Spleen (tissue), 11 donors: Measurements from ENCODE around the gene FADS6. TPM values are rescaled to one million over a fixed set of nuclear protein-coding genes. Genes with fewer than 3 reads are reported as not detected.

Source experiments
- DNase-seq: peaks from one replicate; pipeline ENCODE4 v3.0.0-alpha.2; 2020
- H3K27ac ChIP-seq, 8 donors: fragments of 200-600 bp; sonication (generic) in 7 of 8; 1 replicate in 4 of 8; 2 replicates in 4 of 8; pipeline versions ENCODE4 v1.5.0 to v1.8.0; 2016 to 2021; ENCODE audit warnings: inconsistent platforms in 4 of 8, mild to moderate bottlenecking in 4 of 8, moderate library complexity in 1 of 8
- H3K27me3 ChIP-seq, 7 donors: fragments of 200-600 bp; sonication (generic) in 6 of 7; replicated peaks in 1 of 7; 1 replicate in 4 of 7; 2 replicates in 3 of 7; pipeline versions ENCODE4 v1.5.0 to v1.8.0; 2016 to 2021; ENCODE audit warnings: inconsistent platforms in 3 of 7, mild to moderate bottlenecking in 1 of 7
- H3K36me3 ChIP-seq, 6 donors: fragments of 200-600 bp; sonication (generic) in 5 of 6; 1 replicate in 4 of 6; 2 replicates in 2 of 6; pipeline versions ENCODE4 v1.5.0 to v1.8.0; 2016 to 2021; ENCODE audit warnings: inconsistent platforms in 2 of 6
- H3K4me1 ChIP-seq, 6 donors: fragments of 200-600 bp; sonication (generic) in 5 of 6; 1 replicate in 3 of 6; 2 replicates in 3 of 6; pipeline versions ENCODE4 v1.5.0 to v1.8.0; 2016 to 2021; ENCODE audit warnings: inconsistent platforms in 3 of 6
- H3K4me3 ChIP-seq, 8 donors: fragments of 200-600 bp; sonication (generic) in 7 of 8; 1 replicate in 4 of 8; 2 replicates in 4 of 8; pipeline versions ENCODE4 v1.5.0 to v1.8.0; 2016 to 2021; ENCODE audit warnings: inconsistent platforms in 4 of 8, mild to moderate bottlenecking in 4 of 8, moderate library complexity in 2 of 8
- H3K9me3 ChIP-seq, 8 donors: fragments of 200-600 bp; sonication (generic) in 7 of 8; 1 replicate in 4 of 8; 2 replicates in 4 of 8; pipeline versions ENCODE4 v1.5.0 to v1.8.0; 2016 to 2021; ENCODE audit warnings: inconsistent platforms in 4 of 8
- CTCF ChIP-seq, 11 experiments: fragments of 200-600 bp in 7 of 11; fragments of 450-650 bp in 4 of 11; sonication (generic) in 4 of 11; IDR thresholded peaks in 8 of 11; conservative IDR thresholded peaks in 3 of 11; 1 replicate in 7 of 11; 2 replicates in 4 of 11; pipeline versions ENCODE4 v1.4.0 to v1.8.0; 2016 to 2021; ENCODE audit warnings: antibody characterized with exemption in 11 of 11, inconsistent platforms in 4 of 11, mild to moderate bottlenecking in 1 of 11
- POLR2A ChIP-seq, 3 donors: fragments of 450-650 bp; IDR thresholded peaks; one replicate each; pipeline ENCODE4 v1.5.1; 2017; ENCODE audit warnings: antibody characterized with exemption in 3 of 3, mild to moderate bottlenecking in 1 of 3
- POLR2AphosphoS5 ChIP-seq, 3 donors: sonication (generic); formaldehyde crosslinking; IDR thresholded peaks; one replicate each; pipeline ENCODE4 v1.5.1; 2017; ENCODE audit warnings: antibody characterized with exemption in 3 of 3
- WGBS, 5 donors: extraction: QIAGEN DNeasy Blood & Tissue Kit in 3 of 5; methylation state at CpG; one replicate each; pipeline versions ENCODE4 v1.1.5 to v1.1.7; 2013 to 2018; 5-methylcytosine and 5-hydroxymethylcytosine counted together
- intact Hi-C: fragments of 100-400 bp; cut with DNase I; formaldehyde crosslinking; loops from one replicate; pipeline ENCODE4 v1.15.0; 2023; ENCODE audit warnings: low total_unique reads
- polyA plus RNA-seq, 3 donors: library from polyadenylated mRNA; stranded (reverse); fragments of 200-250 nt; gene quantifications; one replicate each; pipeline ENCODE4 v1.2.1, GENCODE V29; 2013
- total RNA-seq, 7 donors: library from RNA; depleted of rRNA in 3 of 7; stranded (reverse); fragments of >200 nt in 3 of 7; fragmentation: NEBNext Ultra II Directional in 4 of 7; extraction: Animal tissue kit (Norgen Biotek cat#: 25700) in 4 of 7; gene quantifications; one replicate each; pipeline versions ENCODE4 v1.1.0 to v1.2.1, GENCODE V29; 2016 to 2021
- donor health status: healthy with polysubstance abuse.
- donor health status: DM: no; HTN: no; CAD: no; lungs with moderate emphysema.
- donor health status: DM: no; HTN: no; CAD: no.
- donor health status: Bipolar disorder and iron deficiency.
- donor health status: healthy.
- donor health status: DM: no; HTN: no; CAD: no.
- donor health status: DM: yes; HTN: yes; CAD: no.

FADS6 gene
- total and polyA plus RNA-seq, 10 donors, result 0.13 to 8.8 (median 3.3) TPM

- intact Hi-C loops, result no loop called here
- no peak for TF ChIP-seq POLR2A (IDR thresholded peaks at IDR 0.05)
- no peak for TF ChIP-seq POLR2AphosphoS5 (IDR thresholded peaks at IDR 0.05)
- peaks cover 5 to 99% (median 63%) of the 10 kb centered on the region in 7 donors for H3K27me3 ChIP-seq
- no peak overlapping the region for H3K4me3 ChIP-seq
- no peak overlapping the region for H3K27ac ChIP-seq
- no peaks in the 10 kb centered on the region for H3K36me3 ChIP-seq
- 68 to 78% (median 69%) methylated on average over 4 of the region's 4 CpGs for WGBS, 5 donors
- H3K9me3 ChIP-seq, result no peaks in the 10 kb centered on the region
- no peak for DNase-seq
- peaks cover 19 to 40% (median 34%) of the 10 kb centered on the region in 6 donors for H3K4me1 ChIP-seq
These were observed 36.2 kb downstream of the FADS6 start for GRCh38 chr17:74857191-74857590.

GRCh38 chr17:74856112-74856511, 37.3 kb downstream of the FADS6 start:
- Histone ChIP-seq H3K4me3 (no peak overlapping the region), H3K9me3 (no peaks in the 10 kb centered on the region), H3K27ac (no peak overlapping the region), H3K4me1 (peaks cover 12 to 37% (median 29%) of the 10 kb centered on the region in 6 donors), H3K27me3 (peaks cover 4 to 99% (median 65%) of the 10 kb centered on the region in 7 donors), H3K36me3 (no peaks in the 10 kb centered on the region)
- WGBS, 5 donors, result 81 to 89% (median 86%) methylated on average over 7 of the region's 7 CpGs
- DNase-seq, result no peak
- TF ChIP-seq POLR2A (IDR thresholded peaks at IDR 0.05), result no peak
- no peak for TF ChIP-seq POLR2AphosphoS5 (IDR thresholded peaks at IDR 0.05)
- no peak for TF ChIP-seq CTCF (IDR thresholded peaks at IDR 0.05 in 8 of 11, conservative IDR thresholded peaks at IDR 0.05 in 3 of 11)
- intact Hi-C loops, result no loop called here

GRCh38 chr17:74855323-74855722, 38.1 kb downstream of the FADS6 start:
- intact Hi-C loops, result no loop called here
- no peak overlapping the region for H3K27ac ChIP-seq

GRCh38 chr17:74854792-74855191, 38.6 kb downstream of the FADS6 start:
- H3K27ac ChIP-seq, result no peak overlapping the region
- peaks cover 0 to 24% (median 16%) of the 10 kb centered on the region in 6 donors for H3K4me1 ChIP-seq
- no peak for TF ChIP-seq POLR2A (IDR thresholded peaks at IDR 0.05)
- TF ChIP-seq POLR2AphosphoS5 (IDR thresholded peaks at IDR 0.05), result peak in 1 of 3 donors; percentile 9
- no peaks in the 10 kb centered on the region for H3K36me3 ChIP-seq
- 87 to 92% (median 91%) methylated on average over 9 to 17 of the region's 17 CpGs for WGBS, 5 donors
- no peak for DNase-seq
- no peaks in the 10 kb centered on the region for H3K9me3 ChIP-seq
- H3K27me3 ChIP-seq, result peaks cover 0 to 99% (median 62%) of the 10 kb centered on the region in 7 donors
- no peak overlapping the region for H3K4me3 ChIP-seq
- intact Hi-C loops, result no loop called here

More at GRCh38 chr17:74855323-74855722, 38.1 kb downstream of the FADS6 start:
- H3K4me3 ChIP-seq, result no peak overlapping the region
- peaks cover 4 to 29% (median 21%) of the 10 kb centered on the region in 6 donors for H3K4me1 ChIP-seq
- no peak for TF ChIP-seq POLR2AphosphoS5 (IDR thresholded peaks at IDR 0.05)
- TF ChIP-seq CTCF (IDR thresholded peaks at IDR 0.05 in 8 of 11, conservative IDR thresholded peaks at IDR 0.05 in 3 of 11), result no peak
- TF ChIP-seq POLR2A (IDR thresholded peaks at IDR 0.05), result no peak
- H3K9me3 ChIP-seq, result no peaks in the 10 kb centered on the region
- WGBS, 5 donors, result 81 to 93% (median 88%) methylated on average over 4 of the region's 4 CpGs
- no peaks in the 10 kb centered on the region for H3K36me3 ChIP-seq
- peaks cover 0 to 99% (median 62%) of the 10 kb centered on the region in 7 donors for H3K27me3 ChIP-seq
- no peak for DNase-seq

GRCh38 chr17:74853669-74854068, 39.8 kb downstream of the FADS6 start:
- H3K27me3 ChIP-seq, result peaks cover 0 to 96% (median 53%) of the 10 kb centered on the region in 7 donors

More at GRCh38 chr17:74853669-74854068, 39.8 kb downstream of the FADS6 start:
- H3K4me1 ChIP-seq, result peaks cover 0 to 16% (median 11%) of the 10 kb centered on the region in 6 donors
- WGBS, 5 donors, result 78 to 88% (median 84%) methylated on average over 8 of the region's 8 CpGs
- no peak overlapping the region for H3K4me3 ChIP-seq
- H3K27ac ChIP-seq, result no peak overlapping the region
- TF ChIP-seq POLR2AphosphoS5 (IDR thresholded peaks at IDR 0.05) (no peak), CTCF (IDR thresholded peaks at IDR 0.05 in 8 of 11, conservative IDR thresholded peaks at IDR 0.05 in 3 of 11) (no peak), POLR2A (IDR thresholded peaks at IDR 0.05) (no peak)
- no peak for DNase-seq
- no peaks in the 10 kb centered on the region for H3K36me3 ChIP-seq
- intact Hi-C loops, result no loop called here
- H3K9me3 ChIP-seq, result no peaks in the 10 kb centered on the region
